Stimulated activated CD4-positive, alpha-beta T cell treated with anti-CD3 and anti-CD28 coated beads, TNF-alpha, amount 100 ng/mL, for 24 hours (primary cell): ENCODE data around the gene TMC4.
"Not testable (repeated sequence)": the region's sequence is repeated elsewhere in the genome, so short reads cannot be mapped to it uniquely, and the experiment has no call there.

Experiments used
- DNase-seq, 3 experiments: peaks; one replicate each; pipeline ENCODE4 v3.0.0-alpha.2; 2020; ENCODE audit warnings: low read depth in 3 of 3

The TMC4 gene

DNA sequence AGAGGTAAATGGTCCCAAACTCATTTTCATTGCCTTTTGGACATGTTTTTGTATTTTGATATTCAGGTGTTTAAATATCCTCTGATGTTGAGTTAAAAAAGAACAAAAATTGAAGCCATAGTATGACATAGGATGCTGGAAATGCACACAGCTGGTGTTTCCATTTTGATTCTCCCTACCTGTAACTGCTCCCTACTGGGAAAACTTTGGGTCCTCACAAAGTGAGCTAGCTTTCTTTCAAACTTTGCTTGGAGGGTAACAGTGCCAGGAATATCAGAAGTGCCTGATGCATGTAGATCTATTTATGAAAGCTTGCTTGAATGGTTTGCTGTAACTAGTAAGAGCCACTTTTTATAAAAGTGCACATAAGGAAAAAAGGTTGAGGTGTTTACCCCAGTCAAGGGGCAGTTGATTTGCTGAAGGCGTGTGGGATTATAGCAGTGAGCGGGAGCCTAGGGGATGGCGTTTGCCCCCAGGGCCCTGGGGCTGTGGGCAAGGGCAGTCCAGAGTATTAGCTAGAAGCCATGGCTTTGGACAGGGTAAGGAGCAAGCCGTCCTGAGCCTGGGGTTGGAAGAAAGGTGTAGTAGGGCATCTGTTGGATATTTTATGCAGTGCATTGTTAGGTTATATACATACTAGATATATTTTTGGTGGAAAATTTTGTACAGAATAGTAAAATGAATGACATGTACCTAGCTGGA lies 32.0 kb upstream of the TMC4 start:
- DNase-seq: no peak

DNA sequence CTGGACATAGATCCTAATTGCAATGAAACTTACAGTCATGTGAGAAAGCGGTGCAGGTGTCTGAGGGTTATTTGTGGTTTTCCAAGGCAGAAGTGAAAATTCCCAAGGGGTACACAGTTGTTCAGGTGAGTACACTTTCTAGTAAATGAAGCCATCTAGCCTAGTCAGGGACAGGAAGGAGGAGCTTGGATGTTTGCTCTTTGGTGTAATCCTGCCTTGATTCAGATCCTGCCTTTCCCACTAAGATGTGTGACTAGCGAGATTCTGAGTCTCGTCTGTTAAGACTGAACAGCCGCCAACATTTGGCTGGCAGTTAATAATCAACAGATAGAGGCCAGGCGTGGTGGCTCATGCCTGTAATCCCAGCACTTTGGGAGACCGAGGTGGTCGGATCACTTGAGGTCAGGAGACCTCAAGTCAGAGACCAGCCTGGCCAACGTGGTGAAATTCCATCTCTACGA lies 30.2 kb upstream of the TMC4 start:
- no peak for DNase-seq

DNA sequence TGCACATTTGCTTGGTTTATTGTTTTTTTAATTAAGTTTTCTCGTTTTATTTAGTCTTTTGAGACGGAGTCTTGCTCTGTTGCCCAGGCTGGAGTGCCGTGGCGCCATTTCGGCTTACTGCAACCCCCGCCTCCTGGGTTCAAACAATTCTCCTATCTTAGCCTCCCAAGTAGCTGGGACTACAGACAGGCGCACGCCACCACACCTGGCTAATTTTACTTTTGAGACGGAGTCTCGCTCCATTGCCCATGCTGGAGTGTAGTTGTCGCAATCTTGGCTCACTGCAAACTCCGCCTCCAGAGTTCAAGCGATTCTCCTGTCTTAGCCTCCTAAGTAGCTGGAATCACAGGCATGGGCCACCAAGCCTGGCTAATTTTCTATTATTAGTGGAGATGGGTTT lies 29.0 kb upstream of the TMC4 start:
- DNase-seq: no peak

DNA sequence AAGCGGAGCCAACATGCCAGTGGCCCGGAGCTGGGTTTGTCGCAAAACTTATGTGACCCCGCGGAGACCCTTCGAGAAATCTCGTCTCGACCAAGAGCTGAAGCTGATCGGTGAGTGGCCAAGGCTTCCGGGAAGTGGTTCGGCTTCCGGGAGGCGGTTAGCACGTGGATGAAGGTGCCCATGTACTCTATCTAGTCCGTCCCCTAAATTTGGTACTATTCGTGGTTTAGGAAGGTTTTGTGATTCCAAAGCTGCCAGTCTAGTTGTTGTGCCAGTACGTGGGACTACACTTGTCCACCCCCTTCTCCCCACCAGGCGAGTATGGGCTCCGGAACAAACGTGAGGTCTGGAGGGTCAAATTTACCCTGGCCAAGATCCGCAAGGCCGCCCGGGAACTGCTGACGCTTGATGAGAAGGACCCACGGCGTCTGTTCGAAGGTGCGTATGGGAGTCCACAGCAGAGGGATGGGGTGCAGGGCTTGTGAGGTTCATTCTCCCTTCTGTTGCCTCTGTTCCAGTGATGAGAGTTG lies 28.3 kb upstream of the TMC4 start:
- no peak for DNase-seq

DNA sequence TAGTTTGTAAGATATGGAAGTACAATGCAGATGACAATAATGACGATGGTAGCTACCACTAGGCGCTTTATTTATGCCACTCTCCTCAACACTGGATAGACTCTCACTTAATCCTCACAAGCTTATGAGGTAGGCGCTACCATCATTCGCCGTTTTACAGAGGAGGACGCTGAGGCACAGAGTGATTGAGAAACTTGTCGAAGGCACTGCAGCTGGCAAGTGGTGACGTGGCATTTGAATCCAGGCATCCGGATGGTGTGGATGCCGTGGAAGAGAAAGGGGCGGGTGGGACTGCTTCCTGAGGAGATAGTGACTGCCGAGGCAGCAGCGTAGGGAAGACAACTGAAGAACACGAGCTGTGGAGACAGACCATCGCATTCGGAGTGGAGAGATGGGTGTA lies 26.4 kb upstream of the TMC4 start:
- no peak for DNase-seq

DNA sequence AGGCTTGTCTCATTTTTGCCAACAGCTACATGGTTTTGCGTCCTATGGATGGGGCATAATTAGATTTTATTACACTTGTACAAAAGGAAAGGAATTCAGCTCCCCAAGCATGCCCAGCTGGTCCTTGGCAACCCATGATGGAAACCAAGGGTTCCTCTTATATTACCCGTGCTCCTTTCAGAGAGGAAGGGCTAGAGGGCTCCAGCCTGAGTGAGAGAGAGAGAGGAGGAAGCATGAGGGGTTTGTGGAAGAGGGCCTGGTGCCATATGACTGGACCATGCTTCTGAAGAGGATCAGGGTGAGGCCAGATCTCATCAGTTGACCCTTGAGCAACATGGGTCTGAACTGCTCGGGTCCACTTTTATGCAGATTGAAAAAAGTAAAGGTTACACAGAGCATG lies 24.2 kb upstream of the TMC4 start:
- DNase-seq: no peak

DNA sequence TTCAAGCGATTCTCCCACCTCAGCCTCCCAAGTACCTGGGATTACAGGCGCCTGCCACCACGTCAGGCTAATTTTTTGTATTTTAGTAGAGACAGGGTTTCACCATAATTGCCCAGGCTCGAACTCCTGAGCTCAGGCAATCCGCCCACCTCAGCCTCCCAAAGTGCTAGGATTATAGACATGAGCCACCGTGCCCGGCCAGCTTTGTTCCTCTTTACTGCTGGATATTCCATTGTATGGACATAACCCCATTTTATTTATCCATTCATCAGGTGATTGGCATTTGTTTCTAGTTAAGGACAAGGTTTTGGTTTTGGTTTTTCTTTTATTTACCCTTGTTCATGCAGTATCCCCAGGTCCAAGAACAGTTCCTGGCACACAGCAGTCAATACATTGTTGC lies 23.6 kb upstream of the TMC4 start:
- DNase-seq: no peak

DNA sequence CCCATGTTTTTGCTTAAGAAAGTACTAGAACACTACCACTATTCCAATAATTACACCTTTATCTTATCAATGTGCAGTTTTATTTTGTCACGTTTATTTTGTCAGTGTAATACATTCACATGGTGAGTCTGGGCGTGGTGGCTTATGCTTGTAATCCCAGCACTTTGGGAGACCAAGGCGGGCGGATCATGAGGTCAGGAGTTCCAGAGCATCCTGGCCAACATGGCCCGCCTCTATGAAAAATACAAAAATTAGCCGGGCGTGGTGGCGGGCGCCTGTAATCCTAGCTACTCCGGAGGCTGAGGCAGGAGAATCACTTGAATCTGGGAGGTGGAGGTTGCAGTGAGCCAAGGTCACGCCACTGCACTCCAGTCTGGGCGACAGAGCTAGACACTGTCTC lies 21.5 kb upstream of the TMC4 start:
- not testable (repeated sequence) for DNase-seq

DNA sequence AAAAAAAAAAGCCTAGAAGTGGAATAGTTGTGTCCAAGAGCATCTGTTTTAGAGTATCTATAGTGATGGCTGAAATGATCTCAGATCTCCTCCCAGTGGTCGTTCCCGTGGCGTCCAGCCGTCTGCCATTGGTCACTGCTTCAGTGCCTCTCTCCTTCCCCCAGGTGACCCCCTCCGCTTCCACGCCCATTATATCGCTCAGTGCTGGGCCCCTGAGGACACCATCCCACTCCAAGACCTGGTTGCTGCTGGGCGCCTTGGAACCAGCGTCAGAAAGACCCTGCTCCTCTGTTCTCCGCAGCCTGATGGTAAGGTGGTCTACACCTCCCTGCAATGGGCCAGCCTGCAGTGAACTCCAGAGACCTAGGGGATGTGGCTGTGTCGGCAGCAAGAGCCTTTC lies 20.1 kb upstream of the TMC4 start:
- DNase-seq: no peak

DNA sequence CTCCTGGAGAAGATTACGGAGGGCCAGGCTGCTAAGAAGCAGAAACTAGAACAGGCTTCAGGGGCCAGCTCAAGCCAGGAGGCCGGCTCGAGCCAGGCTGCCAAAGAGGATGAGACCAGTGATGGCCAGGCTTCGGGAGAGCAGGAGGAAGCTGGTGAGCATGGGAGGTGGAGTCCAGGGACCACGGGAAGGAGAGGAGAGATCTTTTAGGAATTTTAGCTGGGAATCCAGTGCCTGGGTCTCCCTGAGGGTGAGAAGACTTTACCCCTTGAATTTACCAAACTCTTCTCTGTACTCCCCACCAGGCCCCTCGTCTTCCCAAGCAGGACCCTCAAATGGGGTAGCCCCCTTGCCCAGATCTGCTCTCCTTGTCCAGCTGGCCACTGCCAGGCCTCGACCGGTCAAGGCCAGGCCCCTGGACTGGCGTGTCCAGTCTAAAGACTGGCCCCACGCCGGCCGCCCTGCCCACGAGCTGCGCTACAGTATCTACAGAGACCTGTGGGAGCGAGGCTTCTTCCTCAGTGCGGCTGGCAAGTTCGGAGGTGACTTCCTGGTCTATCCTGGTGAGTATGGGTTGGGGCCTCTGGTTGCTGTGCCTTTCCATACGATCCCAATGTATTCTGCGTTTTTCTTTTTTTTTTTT lies 19.0 kb upstream of the TMC4 start:
- no peak for DNase-seq

DNA sequence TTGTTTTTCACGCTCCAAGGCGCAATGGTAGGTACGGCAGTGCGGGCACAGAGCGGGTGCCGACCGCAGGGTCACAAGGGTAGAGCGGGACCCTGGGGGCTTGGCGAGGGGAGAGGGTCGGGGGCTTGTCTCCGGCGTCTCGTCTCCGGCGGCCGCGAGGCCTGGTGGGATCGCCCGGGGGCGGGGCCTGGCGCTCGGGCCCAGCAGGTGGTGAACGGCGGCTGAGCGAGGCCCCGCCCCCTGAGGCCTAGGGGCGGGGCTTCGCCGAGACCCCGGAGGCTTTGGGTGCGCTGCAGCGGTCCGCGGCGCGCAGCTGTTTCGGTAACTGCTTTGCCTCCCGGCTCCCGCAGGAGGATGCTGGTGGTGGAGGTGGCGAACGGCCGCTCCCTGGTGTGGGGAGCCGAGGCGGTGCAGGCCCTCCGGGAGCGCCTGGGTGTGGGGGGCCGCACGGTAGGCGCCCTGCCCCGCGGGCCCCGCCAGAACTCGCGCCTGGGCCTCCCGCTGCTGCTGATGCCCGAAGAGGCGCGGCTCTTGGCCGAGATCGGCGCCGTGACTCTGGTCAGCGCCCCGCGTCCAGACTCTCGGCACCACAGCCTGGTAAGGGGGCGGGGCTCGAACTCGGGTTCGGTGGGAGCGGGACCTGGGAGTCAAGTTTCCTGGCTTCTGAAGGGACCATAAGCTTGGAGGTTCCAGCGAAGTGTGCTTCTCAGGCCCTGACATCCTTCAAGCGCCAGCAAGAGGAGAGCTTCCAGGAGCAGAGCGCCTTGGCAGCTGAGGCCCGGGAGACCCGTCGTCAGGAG lies 18.3 kb upstream of the TMC4 start, which contains the start of gene TSEN34:
Gene TSEN34 (plus strand): TSS at position 298 of the 800 bp plus-strand sequence. CDS start 57 bp downstream, at position 355.
- peak; percentile 69 to 86 (median 74) for DNase-seq

DNA sequence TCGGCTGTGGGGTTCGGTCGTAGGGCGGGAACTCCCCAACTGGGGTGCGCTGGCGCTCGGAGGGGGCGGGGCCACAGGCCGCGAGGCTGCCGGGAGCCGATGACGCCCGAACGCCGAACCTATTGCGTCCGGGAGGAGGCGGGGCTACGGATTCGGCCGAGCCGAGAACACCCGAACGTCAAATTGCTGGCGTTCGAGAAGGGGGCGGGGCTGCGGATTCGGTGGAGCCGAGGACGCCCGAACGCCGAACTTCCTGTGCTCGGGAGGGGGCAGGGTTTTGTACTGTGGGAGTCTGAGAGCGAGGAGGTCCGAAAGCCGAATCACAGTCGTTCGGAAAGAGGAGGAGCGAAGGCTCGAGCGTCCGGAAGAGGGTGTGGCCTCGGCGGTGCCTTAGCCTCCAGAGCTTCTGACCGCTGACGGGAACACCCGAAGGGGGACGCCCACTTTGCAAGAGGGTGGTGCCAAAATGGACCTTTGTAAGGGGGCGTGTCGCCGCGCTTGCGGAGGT lies 17.6 kb upstream of the TMC4 start:
- peak; percentile 99 to 100 (median 100) for DNase-seq

DNA sequence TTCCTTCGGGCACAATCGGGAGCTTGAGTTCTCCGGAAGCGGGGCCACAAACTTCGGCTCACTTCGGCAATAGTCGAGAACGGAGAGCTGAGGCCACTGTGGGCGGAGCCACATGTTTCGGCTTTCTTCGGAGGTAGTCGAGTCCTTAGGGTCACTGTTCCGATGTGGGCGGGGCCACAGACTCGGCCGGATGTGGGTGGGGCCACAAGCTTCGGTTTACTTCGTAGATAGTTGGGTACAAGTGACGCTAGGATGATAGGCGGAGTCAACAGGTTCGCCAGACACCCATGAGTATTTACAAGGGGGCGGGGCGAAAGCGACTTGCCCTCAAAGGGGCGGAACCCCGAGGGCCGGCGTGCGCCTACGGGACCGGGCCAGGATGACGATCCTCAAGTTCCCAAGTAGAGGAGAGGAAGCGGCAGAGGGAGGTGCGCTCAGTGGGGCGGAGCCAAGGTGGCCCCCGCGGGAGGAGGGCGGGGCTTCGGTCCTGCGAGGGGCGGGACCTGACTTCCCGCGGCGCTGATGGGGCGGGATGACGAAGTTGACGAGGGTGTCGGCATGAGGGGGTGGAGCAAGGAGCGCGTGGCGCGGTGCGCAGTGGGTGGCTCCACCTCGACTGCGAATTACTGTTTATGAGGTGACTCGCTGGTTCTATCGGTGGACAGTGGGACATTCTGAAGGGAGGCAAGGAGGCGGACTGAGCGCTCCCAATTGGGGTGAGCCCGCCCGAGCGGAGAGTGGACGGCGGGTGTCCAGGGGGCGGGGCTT lies 17.0 kb upstream of the TMC4 start:
- peak; percentile 100 for DNase-seq

DNA sequence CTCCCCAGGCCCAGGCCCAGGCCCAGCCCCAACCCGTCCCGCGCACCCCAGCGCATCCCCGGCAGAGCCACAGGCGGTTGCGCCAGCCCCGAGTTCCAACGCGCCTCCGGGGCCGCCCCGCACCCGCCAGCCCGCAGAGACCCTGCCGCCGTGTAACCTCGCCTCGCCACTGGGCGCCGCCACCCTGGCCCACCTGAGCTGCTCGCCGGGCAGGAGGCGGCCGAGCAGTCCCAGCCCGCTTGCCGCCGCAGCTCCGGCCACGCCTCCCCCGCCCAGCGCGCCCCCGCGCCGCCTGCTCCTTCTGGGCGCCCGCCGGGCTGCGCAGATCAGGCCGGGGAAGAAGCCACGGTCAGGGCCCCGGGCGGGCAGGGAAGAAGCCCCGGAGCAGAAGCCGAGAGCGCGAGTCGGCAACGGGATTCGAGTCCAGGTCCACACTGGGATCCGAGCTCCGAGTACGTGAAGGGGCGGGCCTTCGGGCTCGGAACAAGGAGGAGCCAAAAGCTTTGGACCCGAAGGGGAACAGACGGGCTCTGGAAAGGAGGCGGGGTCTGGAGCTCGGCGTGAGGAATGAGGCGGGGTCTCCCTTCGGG lies 16.3 kb upstream of the TMC4 start, which contains the start of gene MBOAT7:
Gene MBOAT7 (minus strand): TSS at position 436 of the 590 bp plus-strand sequence. CDS start 1,072 bp downstream, outside the sequence.
- no peak for DNase-seq

DNA sequence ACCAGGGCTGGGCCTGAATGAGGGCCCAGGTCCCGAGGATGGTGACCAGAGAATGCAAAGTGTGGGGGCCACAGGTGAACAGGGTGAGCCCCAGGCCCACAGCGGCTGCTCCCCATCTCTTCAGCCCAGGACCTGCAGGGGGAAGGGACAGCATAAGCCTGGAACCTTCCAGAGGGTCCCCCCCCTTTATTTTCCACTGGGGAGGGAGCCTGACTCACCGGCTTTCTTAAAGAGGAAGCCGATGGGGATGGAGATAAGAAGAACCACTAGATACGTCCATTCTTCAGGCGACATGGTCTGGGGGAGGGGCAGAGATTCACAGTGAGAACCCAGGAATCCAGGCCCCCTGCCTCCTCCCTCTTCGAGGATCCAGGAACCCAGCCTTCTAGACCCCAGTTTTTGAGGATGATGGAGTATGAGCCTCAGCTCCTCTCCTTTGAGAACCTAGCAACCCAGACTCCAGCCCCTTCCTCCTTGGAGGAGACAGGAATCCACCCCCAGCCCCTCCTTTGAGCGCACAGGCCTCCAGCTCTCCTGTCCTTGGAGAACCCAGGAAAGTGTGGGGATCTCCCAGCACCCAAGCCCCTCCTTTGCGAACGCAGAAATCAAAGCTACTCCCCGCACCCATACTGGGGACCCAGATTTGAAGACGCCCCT lies 15.4 kb upstream of the TMC4 start:
- DNase-seq: peak in 2 of 3 experiments; percentile 40 to 57

DNA sequence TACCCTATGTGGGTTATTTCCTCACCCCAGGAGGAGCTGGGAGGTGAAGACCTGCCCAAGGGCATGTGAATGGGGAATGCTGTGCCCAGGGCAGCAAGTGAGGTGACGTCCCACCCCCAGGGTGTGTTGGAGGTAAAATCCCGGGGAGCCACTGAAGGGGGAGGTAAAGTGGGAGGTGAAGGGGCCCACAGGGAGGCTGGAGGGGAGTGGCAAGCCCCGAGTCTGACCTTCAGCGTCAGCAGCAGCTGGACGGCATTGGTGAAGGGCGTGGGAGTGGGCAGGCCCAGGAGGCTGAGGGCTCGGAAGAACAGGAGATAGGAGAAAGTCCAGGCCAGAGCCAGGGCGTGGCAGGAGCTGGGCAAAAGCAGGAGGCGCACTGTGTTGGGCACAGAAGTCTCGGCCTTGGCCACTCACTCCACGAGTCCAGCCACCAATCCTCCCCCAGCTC lies 14.0 kb upstream of the TMC4 start:
- DNase-seq: no peak

DNA sequence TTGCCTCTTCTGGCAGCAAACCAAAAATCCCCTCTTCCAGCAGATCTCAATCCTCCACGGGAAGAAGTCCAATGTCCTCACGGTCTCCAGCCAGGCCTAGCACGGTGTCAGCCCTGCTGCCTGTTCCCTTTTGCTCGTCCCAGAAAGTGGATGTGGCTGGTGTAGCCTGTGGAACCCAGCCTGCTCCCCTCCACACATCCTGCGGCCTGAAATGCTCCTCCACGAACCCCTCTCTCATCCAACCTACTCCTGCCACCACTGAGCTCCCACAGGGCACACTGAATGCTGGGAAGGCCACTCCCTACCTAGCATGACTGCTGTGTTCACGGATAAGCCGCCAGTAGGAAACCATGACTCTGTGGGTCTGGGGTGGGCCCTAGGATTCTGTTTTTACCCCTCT lies 13.4 kb upstream of the TMC4 start:
- DNase-seq: no peak

DNA sequence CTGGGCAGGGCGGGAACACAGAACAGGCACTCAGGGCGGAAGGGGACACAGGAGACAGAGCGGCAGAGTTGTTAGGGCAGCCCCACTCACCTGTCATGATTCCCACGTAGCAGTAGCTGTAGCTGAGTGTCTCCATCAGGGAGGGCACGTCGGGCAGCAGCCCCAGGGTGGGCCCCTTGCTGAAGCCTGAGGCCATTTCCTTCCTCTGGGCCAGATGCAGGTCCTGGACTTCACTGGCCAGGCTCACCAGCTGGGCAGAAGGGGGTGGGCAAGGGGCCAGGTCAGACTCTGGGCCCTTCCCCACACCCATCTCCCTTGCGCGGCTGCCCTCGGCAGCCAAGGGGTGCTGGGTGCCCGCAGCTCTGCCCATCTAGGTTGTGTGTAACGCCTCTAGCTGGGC lies 10.5 kb upstream of the TMC4 start:
- no peak for DNase-seq

DNA sequence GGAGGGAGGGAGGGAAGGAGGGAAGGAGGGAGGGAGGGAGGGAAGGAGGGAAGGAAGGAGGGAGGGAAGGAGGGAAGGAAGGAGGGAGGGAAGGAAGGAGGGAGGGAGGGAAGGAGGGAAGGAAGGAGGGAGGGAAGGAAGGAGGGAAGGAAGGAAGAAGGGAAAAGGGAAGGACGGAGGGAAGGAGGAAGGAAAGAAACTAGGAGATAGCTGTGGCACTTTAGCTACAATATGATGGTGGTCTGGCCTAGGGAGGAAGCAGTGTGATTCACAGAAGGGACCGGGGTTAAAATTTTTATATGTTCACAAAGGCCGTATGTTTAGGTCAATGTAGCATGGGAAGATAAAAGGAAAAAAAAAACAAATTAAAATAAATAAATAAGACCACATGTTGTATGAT lies 8.9 kb upstream of the TMC4 start:
- DNase-seq: not testable (repeated sequence)

DNA sequence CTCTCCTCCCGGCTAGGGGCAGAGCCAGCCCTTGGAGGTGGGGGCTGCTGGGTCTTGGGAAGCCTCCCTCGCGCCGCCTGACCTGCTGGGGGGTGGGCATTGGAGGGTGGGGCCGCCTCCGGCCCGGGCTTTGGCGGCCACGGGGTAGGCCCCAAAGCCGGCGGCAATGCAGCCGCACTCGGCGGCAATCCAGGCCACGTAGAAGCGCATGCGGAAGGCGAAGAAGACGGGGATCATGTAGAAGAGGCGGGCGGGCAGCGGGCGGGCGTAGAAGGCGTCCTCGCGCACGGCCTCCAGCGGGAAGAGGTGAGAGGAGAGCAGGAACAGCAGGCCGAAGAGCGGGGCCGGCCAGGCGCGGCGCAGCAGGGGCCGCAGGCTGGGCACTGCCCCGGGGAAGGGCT lies 7.7 kb upstream of the TMC4 start:
- no peak for DNase-seq
